HG03108 (cell line): ENCODE data around the gene TCP11.

Source experiments
- ATAC-seq: cut with Tn5 transposase; IDR thresholded peaks from one replicate; pipeline ENCODE4 v1.9.1; 2021; ENCODE audit warnings: moderate library complexity; ENCODE audit not compliant: unreplicated experiment

Gene TCP11

GRCh38 chr6:35083507-35083906, 57.6 kb downstream of the TCP11 start:
- no peak for ATAC-seq

- ATAC-seq: no peak
These were observed 58.3 kb downstream of the TCP11 start for GRCh38 chr6:35082733-35083403.

DNA sequence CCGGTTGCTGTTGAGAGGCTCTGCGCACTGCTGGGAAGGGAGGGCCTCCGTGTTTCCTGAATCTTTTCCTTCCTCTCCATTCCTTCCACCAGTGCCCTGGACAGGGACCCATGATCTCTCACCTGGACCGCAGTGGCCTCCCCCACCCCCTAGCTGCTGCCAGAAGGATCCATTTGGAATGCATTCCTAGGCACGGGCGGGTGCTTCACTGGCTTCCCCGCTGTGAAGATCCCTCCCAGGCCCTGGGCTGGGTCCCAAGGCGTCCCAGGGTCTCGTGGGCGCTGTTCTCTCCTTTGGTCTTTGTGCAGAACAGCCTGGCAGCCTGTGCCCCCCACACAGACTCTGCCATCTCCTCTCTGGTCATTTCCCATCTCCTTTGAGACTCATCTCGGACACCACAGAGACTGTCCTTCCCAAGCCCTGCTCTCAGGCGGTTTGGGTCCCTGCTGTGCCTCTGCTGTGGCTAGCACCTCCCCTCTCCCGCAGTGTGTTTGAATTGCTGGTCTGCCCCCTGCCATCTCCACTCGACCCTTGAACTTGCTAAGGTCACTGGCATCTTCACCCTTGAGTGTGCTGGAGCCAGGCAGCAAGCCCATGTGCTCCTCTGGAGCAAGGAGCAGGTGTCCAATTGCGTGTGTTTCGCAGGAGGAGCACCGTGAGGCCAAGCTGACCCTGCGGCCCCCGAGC, 59.0 kb downstream of the TCP11 start:
- ATAC-seq: no peak

DNA sequence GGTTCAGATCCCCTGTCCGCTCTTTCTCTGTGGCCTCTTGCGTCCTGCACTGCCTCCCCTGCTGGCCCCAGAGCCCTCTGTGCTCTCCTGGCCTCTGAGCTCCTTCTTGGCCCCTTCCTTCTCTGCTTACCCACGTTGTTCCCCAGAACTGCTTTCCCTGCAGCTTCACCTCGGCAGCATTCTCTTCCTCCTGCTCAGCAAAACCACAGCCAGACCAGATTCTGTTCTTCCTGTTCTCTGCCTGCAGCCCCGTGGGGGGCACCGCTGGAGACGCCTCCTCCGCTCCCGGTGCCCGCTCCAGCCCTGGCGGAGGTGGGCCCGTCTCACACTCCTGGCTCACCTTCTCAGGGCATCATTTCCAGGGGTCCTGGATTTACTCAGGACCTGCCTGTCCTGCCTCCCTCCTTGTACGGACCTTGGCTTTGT, 59.7 kb downstream of the TCP11 start:
- no peak for ATAC-seq

- no peak for ATAC-seq
These were observed 60.2 kb downstream of the TCP11 start for GRCh38 chr6:35080821-35081425.

- no peak for ATAC-seq
These were observed 61.0 kb downstream of the TCP11 start for GRCh38 chr6:35080016-35080680.

DNA sequence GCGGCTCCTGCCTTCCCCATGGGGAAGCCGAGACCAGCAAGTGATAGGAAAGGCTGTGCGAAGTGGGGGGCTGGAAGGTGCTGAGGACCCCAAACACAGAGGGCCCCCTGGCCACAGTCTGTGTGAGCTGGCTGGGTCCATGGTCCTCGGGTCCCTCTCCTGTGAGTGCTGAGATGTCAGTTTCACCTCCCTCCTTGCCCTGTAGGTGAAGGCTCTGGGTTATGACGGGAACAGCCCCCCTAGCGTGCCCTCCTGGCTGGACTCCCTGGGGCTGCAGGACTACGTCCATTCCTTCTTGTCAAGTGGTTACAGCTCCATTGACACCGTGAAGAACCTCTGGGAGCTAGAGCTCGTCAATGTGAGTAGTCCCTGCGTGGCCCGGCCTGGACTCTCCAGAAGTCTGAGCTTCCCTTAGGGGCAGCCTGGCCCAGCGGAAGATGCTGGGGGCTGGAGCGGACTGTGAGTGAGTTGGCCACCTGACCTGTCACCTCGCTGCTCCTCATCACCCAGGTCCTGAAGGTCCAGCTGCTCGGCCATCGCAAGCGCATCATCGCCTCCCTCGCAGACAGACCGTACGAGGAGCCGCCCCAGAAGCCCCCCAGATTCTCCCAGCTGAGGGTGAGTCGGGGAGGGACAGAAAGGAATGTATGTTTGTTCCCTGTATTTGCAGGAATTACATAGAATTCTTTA, 61.7 kb downstream of the TCP11 start:
- no peak for ATAC-seq

GRCh38 chr6:35078896-35079295, 62.2 kb downstream of the TCP11 start:
- no peak for ATAC-seq

GRCh38 chr6:35078226-35078850, 62.8 kb downstream of the TCP11 start:
- ATAC-seq: no peak

DNA sequence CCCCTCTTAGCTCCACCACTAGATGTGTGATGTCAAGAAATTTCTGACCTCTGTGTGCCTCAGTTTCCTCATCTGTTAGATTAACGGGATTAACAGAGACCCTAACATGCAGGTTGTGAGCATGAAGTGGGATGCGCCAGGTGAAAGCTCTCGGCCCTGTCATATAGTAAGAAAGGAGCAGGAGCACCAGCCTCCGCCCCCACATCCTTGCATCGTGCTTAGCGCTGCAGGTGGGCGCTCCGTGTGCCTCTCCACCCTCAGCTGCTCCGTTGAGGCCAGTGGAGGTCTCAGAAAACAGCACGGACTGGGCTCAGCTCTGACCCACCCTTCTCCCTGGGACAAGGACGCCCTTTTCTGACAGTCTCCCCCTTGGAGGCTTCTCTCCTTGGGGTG, 63.4 kb downstream of the TCP11 start:
- ATAC-seq: no peak

GRCh38 chr6:35076997-35077712, 64.0 kb downstream of the TCP11 start:
- no peak for ATAC-seq

- ATAC-seq: no peak
These were observed 67.2 kb downstream of the TCP11 start for GRCh38 chr6:35073766-35074471.

GRCh38 chr6:35073211-35073610, 67.9 kb downstream of the TCP11 start:
- no peak for ATAC-seq

DNA sequence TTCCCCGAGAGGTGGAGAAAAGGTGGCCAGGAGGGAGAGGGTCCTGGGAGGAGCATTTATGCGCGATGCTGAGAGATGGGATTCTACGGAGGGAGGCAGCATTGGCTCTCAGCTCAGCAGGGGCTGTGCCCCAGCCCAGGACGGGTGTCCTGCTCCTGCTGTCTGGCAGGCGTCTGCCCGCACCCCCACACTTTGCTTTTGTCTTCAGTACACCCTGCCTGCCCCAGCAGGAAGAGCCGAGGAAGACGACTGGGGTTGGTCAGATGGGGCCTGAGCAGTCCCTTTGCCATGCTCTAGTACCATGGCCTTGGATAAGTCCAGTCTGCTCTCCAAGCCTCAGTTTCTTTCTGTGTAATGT, 68.5 kb downstream of the TCP11 start:
- no peak for ATAC-seq

DNA sequence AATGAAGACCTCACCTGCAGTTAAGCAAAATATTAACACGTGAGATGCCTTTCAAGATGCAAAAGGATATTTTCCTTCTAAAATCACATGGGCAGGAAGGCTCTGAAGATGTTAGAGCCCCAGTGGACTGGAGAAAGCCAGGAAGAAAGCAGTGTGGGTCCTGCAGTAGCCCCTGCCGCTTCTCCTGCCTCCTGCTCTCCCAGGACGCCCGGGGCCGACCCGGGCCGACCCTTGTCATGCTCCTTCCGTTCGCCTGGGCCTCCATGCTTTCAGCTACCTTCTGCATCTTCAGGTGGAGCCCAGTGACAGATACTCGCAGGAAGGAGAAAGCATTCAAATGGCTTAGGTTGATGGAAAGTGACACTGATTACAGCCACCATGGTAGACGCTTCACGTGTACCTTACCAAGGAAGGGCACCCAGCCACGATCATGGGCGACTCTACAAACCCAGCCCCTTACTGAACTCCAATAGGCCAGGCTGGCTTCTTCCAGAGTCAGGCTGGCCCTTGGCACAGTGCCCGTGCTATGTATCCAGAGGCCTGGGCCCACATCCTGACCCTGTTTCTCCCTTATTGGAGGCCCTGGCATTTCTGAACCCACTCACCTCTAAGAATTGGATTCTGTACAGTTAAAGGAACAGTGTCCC, 69.0 kb downstream of the TCP11 start:
- ATAC-seq: no peak

DNA sequence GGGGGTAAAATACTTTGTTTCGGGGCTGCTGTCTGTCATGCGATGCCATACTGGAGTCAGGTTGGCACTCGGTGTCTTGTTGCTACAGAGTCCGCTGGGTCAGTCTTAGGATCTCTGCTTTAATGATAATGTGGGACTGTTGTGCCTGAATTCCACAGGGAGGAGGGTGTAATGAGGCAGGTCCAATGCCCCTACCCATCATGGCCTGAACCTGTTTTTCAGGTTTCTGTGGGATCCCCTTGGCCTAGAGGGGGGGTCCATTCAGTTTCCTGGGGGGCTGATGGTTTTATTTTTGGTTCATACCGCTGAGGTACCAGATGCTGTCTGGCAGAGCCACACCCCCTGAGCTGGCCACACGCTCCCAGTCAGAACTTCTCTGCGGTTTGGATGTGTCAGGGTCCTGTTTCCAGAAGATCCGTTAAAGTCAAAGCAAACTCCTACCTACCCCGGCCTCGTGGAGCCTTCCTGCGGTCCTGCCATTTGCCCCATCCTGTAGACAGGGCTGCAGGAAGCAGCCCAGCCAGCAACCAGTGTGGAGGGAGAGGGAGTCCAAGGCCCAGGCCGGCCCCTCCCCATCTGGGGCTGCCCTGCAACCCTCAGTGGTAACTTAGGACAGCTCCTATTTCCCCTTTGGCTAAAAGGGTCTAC, 69.7 kb downstream of the TCP11 start:
- no peak for ATAC-seq

GRCh38 chr6:35070111-35070510, 71.0 kb downstream of the TCP11 start:
- no peak for ATAC-seq

- ATAC-seq: no peak
These were observed 71.9 kb downstream of the TCP11 start for GRCh38 chr6:35069262-35069661.

GRCh38 chr6:35068644-35069043, 72.5 kb downstream of the TCP11 start:
- no peak for ATAC-seq
